ENCODE results near the gene SZRD1.

The SZRD1 gene

GRCh38 chr1:16397120-16397519, 30.1 kb downstream of the SZRD1 start:
- no peak for DNase-seq

GRCh38 chr1:16398371-16398953, 31.4 kb downstream of the SZRD1 start:
- DNase-seq: no peak

GRCh38 chr1:16402742-16403141, 35.7 kb downstream of the SZRD1 start:
- no peak for DNase-seq

GRCh38 chr1:16405441-16405840, 38.4 kb downstream of the SZRD1 start:
- DNase-seq: no peak

GRCh38 chr1:16406868-16407267, 39.8 kb downstream of the SZRD1 start:
- DNase-seq: no peak

GRCh38 chr1:16409536-16410152, 42.6 kb downstream of the SZRD1 start:
- DNase-seq: no peak

GRCh38 chr1:16410803-16411202, 43.8 kb downstream of the SZRD1 start:
- no peak for DNase-seq

- DNase-seq: no peak
Observed at GRCh38 chr1:16413191-16413590, 46.1 kb downstream of the SZRD1 start.

GRCh38 chr1:16418823-16419425, 51.9 kb downstream of the SZRD1 start:
- peak; percentile 12 for DNase-seq

- peak; percentile 78 for DNase-seq
Observed at GRCh38 chr1:16420424-16421118, 53.5 kb downstream of the SZRD1 start.

- DNase-seq: no peak
Observed at GRCh38 chr1:16421201-16421600, 54.2 kb downstream of the SZRD1 start.

- no peak for DNase-seq
Observed at GRCh38 chr1:16422041-16422440, 55.0 kb downstream of the SZRD1 start.

GRCh38 chr1:16425125-16426025, 58.3 kb downstream of the SZRD1 start:
- no peak for DNase-seq

- DNase-seq: no peak
Observed at GRCh38 chr1:16430606-16431005, 63.6 kb downstream of the SZRD1 start.

- no peak for DNase-seq
Observed at GRCh38 chr1:16433030-16433429, 66.0 kb downstream of the SZRD1 start.

GRCh38 chr1:16434007-16434406, 67.0 kb downstream of the SZRD1 start:
- no peak for DNase-seq

- DNase-seq: peak; percentile 32
Observed at GRCh38 chr1:16434501-16434900, 67.5 kb downstream of the SZRD1 start.

GRCh38 chr1:16436946-16437474, 70.0 kb downstream of the SZRD1 start, which contains the start of gene SPATA21:
SPATA21 (minus strand) TSS chr1:16437424; CDS start chr1:16431371, 6,053 bp downstream.
- DNase-seq: no peak

- no peak for DNase-seq
Observed at GRCh38 chr1:16438516-16438915, 71.5 kb downstream of the SZRD1 start.

- no peak for DNase-seq
Observed at GRCh38 chr1:16438924-16439323, 71.9 kb downstream of the SZRD1 start.

GRCh38 chr1:16440131-16440469, 73.1 kb downstream of the SZRD1 start:
- DNase-seq: peak; percentile 8

- peak; percentile 94 for DNase-seq
Observed at GRCh38 chr1:16440470-16441281, 73.6 kb downstream of the SZRD1 start, which contains the start of gene NECAP2. NECAP2 (plus strand) TSS chr1:16440724; CDS start chr1:16440762, 38 bp downstream.
